ENCODE data around the gene ZFX.
"Not testable (repeated sequence)": the region's sequence is repeated elsewhere in the genome, so short reads cannot be mapped to it uniquely, and the experiment has no call there.

The ZFX gene

GRCh38 chrX:24131476-24131875 lies 18.1 kb upstream of the ZFX start:
- TF ChIP-seq CTCF (IDR thresholded peaks at IDR 0.05; ENCODE audit: low read depth, low read length) = no peak
- H3K4me3 ChIP-seq (ENCODE audit: low read depth, low read length) = no peak overlapping the region

GRCh38 chrX:24133312-24133711 lies 16.2 kb upstream of the ZFX start:
- no peak overlapping the region for H3K4me3 ChIP-seq (ENCODE audit: low read depth, low read length)
- TF ChIP-seq CTCF (IDR thresholded peaks at IDR 0.05; ENCODE audit: low read depth, low read length) = no peak

- not testable (repeated sequence) for H3K4me3 ChIP-seq (ENCODE audit: low read depth, low read length)
These were observed 13.8 kb upstream of the ZFX start for GRCh38 chrX:24135768-24136167.

GRCh38 chrX:24137192-24137591 lies 12.3 kb upstream of the ZFX start:
- no peak for TF ChIP-seq CTCF (IDR thresholded peaks at IDR 0.05; ENCODE audit: low read depth, low read length)

GRCh38 chrX:24143982-24144381 lies 5.5 kb upstream of the ZFX start:
- H3K4me3 ChIP-seq (ENCODE audit: low read depth, low read length) = not testable (repeated sequence)

More at GRCh38 chrX:24137192-24137591, 12.3 kb upstream of the ZFX start:
- H3K4me3 ChIP-seq (ENCODE audit: low read depth, low read length) = no peak overlapping the region

- TF ChIP-seq CTCF (IDR thresholded peaks at IDR 0.05; ENCODE audit: low read depth, low read length) = no peak
- no peak overlapping the region for H3K4me3 ChIP-seq (ENCODE audit: low read depth, low read length)
These were observed 5.0 kb upstream of the ZFX start for GRCh38 chrX:24144528-24144927.

- no peak for TF ChIP-seq CTCF (IDR thresholded peaks at IDR 0.05; ENCODE audit: low read depth, low read length)
- H3K4me3 ChIP-seq (ENCODE audit: low read depth, low read length) = no peak overlapping the region
These were observed 4.0 kb upstream of the ZFX start for GRCh38 chrX:24145303-24146186.

- peak overlapping the region; percentile 7 for H3K4me3 ChIP-seq (ENCODE audit: low read depth, low read length)
- no peak for TF ChIP-seq CTCF (IDR thresholded peaks at IDR 0.05; ENCODE audit: low read depth, low read length)
These were observed 3.1 kb upstream of the ZFX start for GRCh38 chrX:24146283-24146949.
